Osteocyte (in vitro differentiated cells): Measurements from ENCODE around the gene PDE4D. TPM values are rescaled to one million over a fixed set of nuclear protein-coding genes. Genes with fewer than 3 reads are reported as not detected.

Experiments
- DNase-seq: peaks from one replicate; pipeline ENCODE4 v3.0.0; 2021; ENCODE audit warnings: mixed read lengths; ENCODE audit not compliant: unreplicated experiment; ENCODE audit errors: extremely low spot score
- H3K27ac Mint-ChIP-seq: one replicate; pipeline ENCODE4 v1.8.0; 2021; ENCODE audit warnings: mild to moderate bottlenecking, mixed read lengths; ENCODE audit not compliant: unreplicated experiment
- H3K27me3 Mint-ChIP-seq: one replicate; pipeline ENCODE4 v1.8.0; 2021; ENCODE audit warnings: mixed read lengths; ENCODE audit not compliant: unreplicated experiment
- H3K36me3 Mint-ChIP-seq: one replicate; pipeline ENCODE4 v1.8.0; 2021; ENCODE audit warnings: mixed read lengths; ENCODE audit not compliant: unreplicated experiment
- H3K4me1 Mint-ChIP-seq: one replicate; pipeline ENCODE4 v1.8.0; 2021; ENCODE audit warnings: mixed read lengths; ENCODE audit not compliant: unreplicated experiment
- H3K4me3 Mint-ChIP-seq: one replicate; pipeline ENCODE4 v1.8.0; 2021; ENCODE audit warnings: mild to moderate bottlenecking, moderate library complexity, mixed read lengths; ENCODE audit not compliant: unreplicated experiment
- H3K9me3 Mint-ChIP-seq: one replicate; pipeline ENCODE4 v1.8.0; 2021; ENCODE audit warnings: mixed read lengths; ENCODE audit not compliant: unreplicated experiment
- total RNA-seq: library from RNA; stranded (reverse); gene quantifications from 2 replicates; pipeline ENCODE4 v1.2.1, GENCODE V29; 2021
- TF ChIP-seq, protein P1 (sequence below): fragments of 200-600 bp; sonication (generic); IDR thresholded peaks from 2 replicates; pipeline ENCODE4 v1.5.0; 2021; ENCODE audit warnings: antibody characterized with exemption, mild to moderate bottlenecking, moderate library complexity

The PDE4D gene
- total RNA-seq, 1 donor from 2014 or later, result 24.2 TPM

GRCh38 chr5:59034498-59035186 lies 858.9 kb downstream of the PDE4D start:
- Mint-ChIP-seq H3K36me3 (peaks cover 11% of the 10 kb centered on the region), H3K27ac (peak overlapping the region; percentile 47), H3K4me3 (no peak overlapping the region), H3K27me3 (no peaks in the 10 kb centered on the region), H3K4me1 (peaks cover 47% of the 10 kb centered on the region), H3K9me3 (peaks cover 5% of the 10 kb centered on the region)
- TF ChIP-seq, protein P1, sequence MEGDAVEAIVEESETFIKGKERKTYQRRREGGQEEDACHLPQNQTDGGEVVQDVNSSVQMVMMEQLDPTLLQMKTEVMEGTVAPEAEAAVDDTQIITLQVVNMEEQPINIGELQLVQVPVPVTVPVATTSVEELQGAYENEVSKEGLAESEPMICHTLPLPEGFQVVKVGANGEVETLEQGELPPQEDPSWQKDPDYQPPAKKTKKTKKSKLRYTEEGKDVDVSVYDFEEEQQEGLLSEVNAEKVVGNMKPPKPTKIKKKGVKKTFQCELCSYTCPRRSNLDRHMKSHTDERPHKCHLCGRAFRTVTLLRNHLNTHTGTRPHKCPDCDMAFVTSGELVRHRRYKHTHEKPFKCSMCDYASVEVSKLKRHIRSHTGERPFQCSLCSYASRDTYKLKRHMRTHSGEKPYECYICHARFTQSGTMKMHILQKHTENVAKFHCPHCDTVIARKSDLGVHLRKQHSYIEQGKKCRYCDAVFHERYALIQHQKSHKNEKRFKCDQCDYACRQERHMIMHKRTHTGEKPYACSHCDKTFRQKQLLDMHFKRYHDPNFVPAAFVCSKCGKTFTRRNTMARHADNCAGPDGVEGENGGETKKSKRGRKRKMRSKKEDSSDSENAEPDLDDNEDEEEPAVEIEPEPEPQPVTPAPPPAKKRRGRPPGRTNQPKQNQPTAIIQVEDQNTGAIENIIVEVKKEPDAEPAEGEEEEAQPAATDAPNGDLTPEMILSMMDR, result peak; percentile 79
- DNase-seq, result no peak

DNA sequence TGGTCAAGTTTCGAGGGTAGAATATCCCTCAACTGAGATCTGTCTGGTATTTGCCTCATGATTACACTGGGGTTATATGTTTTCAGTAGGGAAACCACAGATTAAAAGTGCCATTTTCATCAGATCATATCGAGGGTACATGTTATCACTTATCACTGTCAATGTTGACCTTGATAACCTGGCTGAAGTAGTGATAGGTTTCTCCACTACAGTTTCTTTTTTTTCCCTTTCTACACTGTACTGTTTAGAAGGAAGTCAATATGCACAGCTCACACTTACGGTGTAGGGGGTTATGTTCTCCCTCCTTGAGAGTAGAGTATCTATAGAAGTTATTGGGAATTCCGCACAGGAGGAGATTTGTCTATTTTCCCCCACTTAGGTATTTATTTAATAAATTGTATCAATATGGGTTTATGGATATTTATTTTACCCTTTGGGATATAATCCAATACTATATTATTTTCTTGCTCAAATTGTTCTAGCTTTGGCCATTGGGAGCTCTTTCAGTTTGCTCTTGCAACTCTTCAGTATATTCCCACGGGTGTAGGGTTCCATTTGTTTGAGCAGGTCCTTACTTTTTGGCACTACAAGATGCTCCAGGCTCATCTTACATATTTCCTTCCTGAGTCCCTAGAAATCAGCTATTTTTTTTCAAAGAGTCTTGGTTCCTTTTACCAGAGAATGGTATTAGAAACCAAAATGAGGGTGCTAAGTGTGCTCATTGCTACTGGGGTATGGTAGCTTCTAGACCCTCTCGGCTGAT lies 866.2 kb downstream of the PDE4D start:
- Mint-ChIP-seq H3K4me3 (no peak overlapping the region), H3K4me1 (peaks cover 17% of the 10 kb centered on the region), H3K27ac (no peak overlapping the region), H3K27me3 (no peaks in the 10 kb centered on the region), H3K36me3 (peaks cover 13% of the 10 kb centered on the region), H3K9me3 (peaks cover 6% of the 10 kb centered on the region)
- TF ChIP-seq, protein P1, result no peak
- no peak for DNase-seq

DNA sequence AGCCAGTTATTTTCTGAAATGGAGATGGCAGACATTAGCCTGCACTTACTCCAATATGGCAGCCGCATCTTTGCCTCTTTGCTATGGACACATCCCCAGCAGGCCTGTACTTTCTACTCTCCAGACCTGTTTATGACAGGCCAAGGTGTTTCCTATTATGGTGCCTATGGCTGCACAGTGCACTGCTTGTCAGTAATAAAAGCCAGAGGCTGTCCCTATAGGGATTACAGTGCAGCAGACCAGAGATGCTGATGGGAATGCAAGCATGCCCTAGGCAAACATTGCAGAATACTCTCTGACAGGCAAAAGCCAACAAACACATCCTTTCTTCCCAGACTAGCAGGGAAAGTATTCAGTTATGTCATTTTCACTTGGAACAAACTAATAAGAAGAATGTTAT lies 867.8 kb downstream of the PDE4D start:
- DNase-seq, result no peak
- H3K36me3 Mint-ChIP-seq, result peaks cover 8% of the 10 kb centered on the region
- H3K4me1 Mint-ChIP-seq, result peaks cover 30% of the 10 kb centered on the region
- H3K4me3 Mint-ChIP-seq, result no peak overlapping the region
- peak overlapping the region; percentile 8 for H3K27ac Mint-ChIP-seq
- H3K9me3 Mint-ChIP-seq, result peaks cover 6% of the 10 kb centered on the region
- TF ChIP-seq, protein P1, result no peak
- no peaks in the 10 kb centered on the region for H3K27me3 Mint-ChIP-seq

DNA sequence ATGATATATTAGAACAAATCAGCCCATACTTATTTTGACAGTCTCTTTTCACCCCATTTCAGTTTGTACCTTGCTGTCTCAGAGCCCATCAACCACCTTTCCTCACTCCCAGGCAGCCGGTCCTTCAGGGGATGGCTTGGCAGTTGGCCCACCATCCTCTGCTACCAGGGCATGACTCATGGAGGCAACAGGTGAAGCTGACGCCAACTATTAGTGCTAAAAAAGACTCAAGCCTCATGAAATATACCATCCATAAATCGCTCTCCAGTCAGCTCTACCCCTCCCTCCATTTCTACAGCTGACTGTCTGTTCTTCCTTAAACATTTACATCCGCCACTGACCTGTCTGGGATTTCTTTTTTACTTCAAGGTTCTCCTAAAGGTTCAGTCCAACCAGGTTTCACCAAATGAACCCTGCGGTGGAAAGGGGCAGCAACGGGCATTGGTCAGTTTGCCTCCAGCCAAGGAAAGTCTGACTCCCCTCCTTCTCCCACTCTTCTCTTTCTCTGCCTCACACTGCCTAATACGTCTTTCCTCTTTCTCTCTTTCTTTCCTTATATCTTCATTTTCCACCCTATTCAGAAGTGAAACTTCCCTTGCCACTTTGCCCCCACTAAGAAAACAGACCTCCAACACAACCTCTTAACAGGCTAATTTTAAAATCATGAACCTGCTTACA lies 871.5 kb downstream of the PDE4D start:
- Mint-ChIP-seq H3K4me3 (no peak overlapping the region), H3K27ac (no peak overlapping the region)
- TF ChIP-seq, protein P1, result no peak

GRCh38 chr5:59021286-59021673 lies 872.2 kb downstream of the PDE4D start:
- Mint-ChIP-seq H3K4me1 (peaks cover 29% of the 10 kb centered on the region), H3K27me3 (no peaks in the 10 kb centered on the region), H3K9me3 (no peaks in the 10 kb centered on the region), H3K27ac (no peak overlapping the region), H3K36me3 (peaks cover 8% of the 10 kb centered on the region), H3K4me3 (no peak overlapping the region)
- no peak for DNase-seq
- TF ChIP-seq, protein P1, result no peak

More for the DNA sequence above, 871.5 kb downstream of the PDE4D start:
- Mint-ChIP-seq H3K27me3 (no peaks in the 10 kb centered on the region), H3K4me1 (peaks cover 31% of the 10 kb centered on the region), H3K36me3 (peaks cover 2% of the 10 kb centered on the region), H3K9me3 (no peaks in the 10 kb centered on the region)
- DNase-seq, result no peak
